Activated CD8-positive, alpha-beta memory T cell treated with anti-CD3 and anti-CD28 coated beads, Interleukin-2, amount 50 U/mL, for 1 hour (primary cell): Measurements from ENCODE around the gene XRCC4.
"Not testable (repeated sequence)": the region's sequence is repeated elsewhere in the genome, so short reads cannot be mapped to it uniquely, and the experiment has no call there.

Experiments used
- DNase-seq: peaks from one replicate; pipeline ENCODE4 v3.0.0-alpha.2; 2020; ENCODE audit errors: extremely low read depth

The XRCC4 gene

GRCh38 chr5:83179966-83180365 lies 102.6 kb downstream of the XRCC4 start:
- no peak for DNase-seq

DNA sequence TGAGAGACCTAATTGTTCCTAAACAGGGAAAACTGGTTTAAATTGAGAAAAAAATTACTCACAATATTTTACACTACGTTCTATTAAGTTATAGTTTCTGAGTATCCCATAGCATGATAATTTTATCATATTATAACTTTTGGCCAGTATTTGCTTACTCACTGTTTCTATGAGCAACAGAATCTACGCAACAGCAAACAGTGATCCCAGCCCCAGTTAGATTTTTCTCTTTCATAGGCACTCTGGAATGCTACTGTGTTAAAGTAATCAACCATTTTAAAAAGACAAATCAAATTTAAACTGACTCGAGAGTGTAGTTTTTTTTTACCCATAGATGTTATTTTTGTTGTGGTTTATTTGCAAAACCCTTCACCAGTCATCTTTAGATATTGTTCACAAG lies 107.2 kb downstream of the XRCC4 start:
- no peak for DNase-seq

DNA sequence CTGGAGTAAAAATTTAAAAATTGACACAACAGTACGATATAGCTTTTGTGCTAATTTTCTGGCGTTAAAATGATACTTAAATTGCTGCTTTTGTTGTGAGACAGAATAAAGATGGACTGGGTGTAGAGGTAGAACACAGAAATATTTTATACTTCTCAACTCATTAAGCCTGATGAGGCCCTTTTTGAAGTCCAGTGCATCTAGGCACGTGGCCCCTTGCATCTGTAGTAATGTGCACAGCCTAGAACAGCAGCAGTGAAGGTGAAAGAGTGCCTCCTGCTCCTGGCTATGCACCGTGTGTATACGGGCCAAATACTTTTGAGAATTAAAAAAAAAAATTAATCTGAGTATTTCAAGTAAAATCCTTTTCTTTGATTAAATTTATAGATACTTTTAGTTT lies 115.6 kb downstream of the XRCC4 start:
- DNase-seq: no peak

DNA sequence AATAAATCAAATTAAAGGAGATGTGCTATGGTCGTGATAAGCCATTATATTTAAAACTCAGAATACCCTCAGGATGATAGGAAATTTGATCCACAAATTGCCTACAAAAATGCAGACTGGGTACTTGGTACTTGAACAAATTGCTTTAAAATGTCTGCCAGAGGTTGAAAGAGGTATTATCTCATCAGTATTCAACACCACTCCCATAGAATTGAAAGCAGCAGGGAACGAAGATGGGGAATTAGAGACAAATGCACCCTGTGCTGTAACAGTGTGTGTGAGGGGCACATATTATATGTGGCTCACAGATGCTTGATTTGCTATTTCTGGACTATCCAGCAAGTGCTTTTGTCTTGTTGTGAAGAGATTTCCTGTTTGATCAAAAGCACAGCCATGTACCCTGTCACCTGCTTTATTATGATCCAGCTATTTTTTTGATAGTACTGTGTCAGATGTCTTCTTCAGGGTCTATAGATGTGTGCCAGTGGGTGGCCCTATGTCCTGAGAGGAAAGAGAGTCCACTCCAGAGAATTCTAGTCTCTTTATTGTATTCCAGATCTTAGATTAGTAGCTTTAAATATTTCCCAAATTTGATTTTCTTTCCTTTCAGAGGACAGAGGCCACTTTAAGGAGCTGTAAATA lies 120.1 kb downstream of the XRCC4 start:
- no peak for DNase-seq

DNA sequence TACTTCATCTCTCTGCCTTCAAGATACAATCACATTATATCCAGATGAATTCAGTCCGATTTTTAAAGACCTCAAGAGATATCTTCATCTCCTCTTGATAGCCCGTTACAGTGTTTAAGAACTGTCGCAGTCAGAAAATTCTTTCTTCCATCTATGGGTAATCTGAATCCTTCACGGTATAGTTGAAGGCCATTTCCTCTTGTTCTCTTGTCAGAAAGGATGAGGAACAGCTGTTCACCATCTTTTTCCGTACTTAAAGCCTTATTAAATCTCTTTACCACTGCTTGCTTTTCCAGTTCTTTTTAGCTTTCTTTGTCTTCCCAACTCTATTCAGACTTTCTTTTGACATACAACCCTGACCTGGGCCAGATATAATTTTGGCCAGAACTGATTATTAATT lies 121.8 kb downstream of the XRCC4 start:
- no peak for DNase-seq

DNA sequence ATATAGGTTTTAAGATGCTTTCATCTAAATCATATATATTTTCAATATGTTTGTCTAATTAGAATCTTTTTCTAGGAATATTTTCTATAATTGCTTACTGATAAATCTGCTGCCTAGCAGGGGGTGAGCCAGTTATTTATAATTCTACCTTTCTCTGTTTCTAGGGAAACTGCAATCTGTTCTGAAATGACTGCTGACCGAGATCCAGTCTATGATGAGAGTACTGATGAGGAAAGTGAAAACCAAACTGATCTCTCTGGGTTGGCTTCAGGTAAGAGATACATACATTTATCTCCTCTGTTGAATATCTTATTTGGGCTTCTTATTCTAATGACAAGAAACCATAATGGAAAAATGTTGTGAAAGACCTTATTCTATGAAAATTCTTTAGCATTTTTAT lies 127.3 kb downstream of the XRCC4 start:
- no peak for DNase-seq

- DNase-seq: no peak
Observed at GRCh38 chr5:83209963-83210362, 132.6 kb downstream of the XRCC4 start.

GRCh38 chr5:83219077-83219476 lies 141.7 kb downstream of the XRCC4 start:
- DNase-seq: no peak

- no peak for DNase-seq
Observed at GRCh38 chr5:83219495-83219894, 142.1 kb downstream of the XRCC4 start.

DNA sequence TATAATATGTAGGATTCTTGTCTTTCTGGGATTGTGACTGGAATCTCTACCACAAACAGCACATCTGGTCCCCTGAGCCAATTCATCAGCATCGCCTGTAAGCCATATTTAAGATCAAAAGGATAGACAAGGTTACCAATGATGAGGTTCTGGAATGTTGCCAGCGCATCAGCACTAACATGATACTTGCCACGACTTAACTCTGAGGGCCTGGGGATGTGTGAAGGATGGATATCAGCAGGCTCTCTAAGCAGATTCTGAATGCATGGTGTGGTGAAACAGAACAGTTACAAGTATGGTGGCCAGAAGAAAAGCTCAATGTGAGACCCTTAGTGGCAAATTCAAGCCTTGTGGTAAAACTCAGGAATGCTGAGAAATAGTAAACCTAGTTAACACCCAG lies 143.0 kb downstream of the XRCC4 start:
- no peak for DNase-seq

DNA sequence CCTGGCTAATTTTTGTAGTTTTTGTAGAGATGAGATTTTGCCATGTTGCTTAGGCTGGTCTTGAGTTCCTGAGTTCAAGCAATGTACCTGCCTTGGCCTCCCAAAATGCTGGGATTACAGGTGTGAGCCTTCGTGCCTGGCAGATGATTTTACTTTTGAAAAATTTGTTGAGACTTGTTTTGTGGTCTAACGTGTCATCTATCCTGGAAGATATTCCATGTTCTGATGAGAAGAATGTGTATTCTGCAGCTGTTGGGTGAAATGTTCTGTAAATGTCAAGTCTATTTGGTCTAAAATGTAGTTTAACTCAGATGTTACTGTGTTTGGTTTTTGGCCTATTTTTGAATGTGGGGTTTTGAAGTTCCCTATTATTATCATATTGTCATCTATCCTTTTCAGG lies 145.6 kb downstream of the XRCC4 start:
- no peak for DNase-seq

DNA sequence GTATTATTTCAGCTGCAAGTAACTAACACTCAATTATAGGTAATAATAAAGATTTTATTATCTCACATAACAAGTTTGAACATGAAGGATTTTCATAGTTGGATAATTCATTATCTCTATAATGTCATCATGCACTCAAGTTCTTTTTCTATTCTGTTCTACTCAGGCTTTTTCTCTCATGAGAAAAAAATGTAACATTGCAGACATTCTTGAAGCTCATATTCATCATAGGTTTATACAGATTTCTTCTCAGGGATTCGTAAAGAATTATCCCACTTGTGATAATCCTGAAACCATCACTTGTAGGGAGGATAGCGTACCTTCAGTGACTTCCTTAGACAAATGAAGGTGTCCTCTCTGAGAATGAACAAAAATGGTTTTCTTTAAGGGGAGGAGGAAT lies 150.3 kb downstream of the XRCC4 start:
- DNase-seq: no peak

GRCh38 chr5:83230511-83230910 lies 153.2 kb downstream of the XRCC4 start:
- DNase-seq: no peak

GRCh38 chr5:83244516-83244915 lies 167.2 kb downstream of the XRCC4 start:
- DNase-seq: no peak

DNA sequence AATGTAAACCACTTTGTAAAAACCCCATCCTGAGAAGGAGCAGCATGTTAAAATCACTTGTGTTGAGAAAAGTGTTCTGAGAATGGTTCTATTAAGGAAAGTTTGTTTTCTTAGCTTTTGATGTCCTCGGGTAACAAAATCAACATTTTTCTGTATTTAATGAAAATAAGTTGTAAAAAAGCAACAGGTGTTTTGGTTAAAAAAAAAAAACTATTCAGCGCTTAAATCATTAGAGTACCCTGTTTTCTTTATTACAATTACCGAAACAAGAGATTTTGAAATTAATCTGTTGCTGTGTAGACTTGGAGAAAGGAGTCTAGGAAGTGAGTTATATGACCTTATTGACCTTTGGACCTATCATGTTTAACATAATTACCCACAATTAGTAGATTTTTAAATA lies 167.7 kb downstream of the XRCC4 start:
- no peak for DNase-seq

- no peak for DNase-seq
Observed at GRCh38 chr5:83246071-83246470, 168.7 kb downstream of the XRCC4 start.

- no peak for DNase-seq
Observed at GRCh38 chr5:83249156-83249555, 171.8 kb downstream of the XRCC4 start.

DNA sequence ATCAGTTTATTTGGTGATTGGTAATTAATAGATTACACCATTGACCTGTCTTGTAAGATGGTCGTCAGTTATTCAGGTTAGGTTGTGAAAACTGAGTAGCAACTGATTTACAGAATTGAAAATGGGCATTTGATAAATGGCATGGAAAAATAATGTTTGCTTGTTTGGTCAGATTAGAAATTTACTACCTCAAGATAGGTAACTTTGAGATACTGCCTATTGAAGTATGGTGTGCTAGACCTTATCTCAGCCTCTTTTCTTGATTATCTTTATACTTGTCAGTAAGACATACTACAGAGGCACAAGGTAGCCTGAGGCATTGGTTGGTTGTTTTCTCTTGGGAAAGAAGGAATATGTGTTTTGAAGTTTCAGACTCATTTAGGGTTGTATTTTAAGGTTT lies 174.5 kb downstream of the XRCC4 start:
- DNase-seq: no peak

DNA sequence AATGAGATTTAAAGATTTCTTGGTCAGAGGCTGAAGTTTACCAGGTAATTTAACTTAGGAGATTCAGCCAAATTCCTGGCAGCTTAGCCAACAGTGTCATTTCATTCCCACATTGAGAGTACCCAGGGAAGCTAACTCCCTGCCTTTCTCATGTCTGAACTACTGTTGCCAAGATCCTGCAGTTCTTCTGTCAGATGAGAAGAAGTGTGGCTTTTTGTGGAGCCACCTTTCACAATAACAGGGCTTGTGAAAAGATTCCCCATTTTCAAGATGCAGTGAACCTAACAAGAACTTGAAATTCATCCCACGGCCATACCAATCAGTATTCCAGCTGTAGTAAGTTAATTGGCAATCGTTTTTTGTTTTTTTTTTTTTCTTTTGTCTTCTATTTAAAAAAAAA lies 176.4 kb downstream of the XRCC4 start:
- DNase-seq: no peak

- no peak for DNase-seq
Observed at GRCh38 chr5:83255268-83255667, 177.9 kb downstream of the XRCC4 start.

DNA sequence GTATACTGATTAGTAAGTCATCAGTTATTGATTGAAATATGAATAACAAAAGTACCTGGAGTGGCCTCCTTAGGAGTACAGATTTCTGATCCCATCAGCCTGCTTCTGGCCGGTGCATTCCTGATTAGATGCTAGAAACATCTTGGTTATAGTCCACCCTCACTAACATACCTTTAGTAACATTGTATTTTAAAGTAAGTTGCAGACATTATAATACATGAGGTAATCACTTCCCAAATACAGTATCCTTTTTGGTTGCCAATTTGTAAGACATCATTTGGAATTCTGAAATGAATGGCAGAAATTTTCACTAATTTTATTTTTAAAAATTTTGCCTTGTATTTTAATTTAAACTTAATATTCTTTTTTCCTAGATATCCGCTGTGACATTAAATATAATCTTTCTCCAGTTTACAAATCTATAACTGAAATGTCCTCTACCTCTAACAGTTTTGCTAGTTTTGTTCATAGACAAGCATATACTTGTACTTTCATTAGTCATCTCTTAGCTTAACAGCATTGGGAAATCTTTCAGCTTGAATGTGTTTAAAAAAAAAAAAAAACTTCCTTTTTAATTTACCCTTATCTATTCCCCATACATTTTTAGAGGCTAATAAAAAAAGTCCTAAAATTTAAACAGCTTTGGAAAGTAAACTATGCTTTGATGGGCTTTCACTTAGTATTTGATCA lies 178.9 kb downstream of the XRCC4 start:
- DNase-seq: no peak

- DNase-seq: not testable (repeated sequence)
Observed at GRCh38 chr5:83257684-83258083, 180.3 kb downstream of the XRCC4 start.

DNA sequence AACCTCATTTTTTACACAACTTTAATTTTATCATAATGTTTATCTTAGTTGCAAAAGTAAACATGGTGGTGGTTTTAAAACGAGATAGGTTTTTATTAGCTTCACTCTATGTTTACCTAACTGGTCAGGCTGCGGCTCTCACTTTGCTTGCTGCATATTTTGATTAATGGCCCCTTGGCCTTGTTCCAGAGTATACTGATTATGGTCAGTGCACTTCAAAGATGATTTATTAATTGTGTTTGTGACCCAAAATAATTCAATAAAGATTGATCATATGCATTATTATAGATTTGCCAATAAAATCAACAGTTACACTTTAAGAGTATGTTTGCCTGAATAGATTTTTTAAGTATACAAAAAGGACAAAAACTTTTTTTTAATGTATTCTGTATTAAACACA lies 188.0 kb downstream of the XRCC4 start:
- no peak for DNase-seq

GRCh38 chr5:83270311-83270710 lies 193.0 kb downstream of the XRCC4 start:
- no peak for DNase-seq
